Body of pancreas (tissue), 4 donors: Measurements from ENCODE around the gene LCLAT1.

ENCODE experiments used
- CTCF ChIP-seq, 7 experiments: fragments of 450-650 bp in 4 of 7; fragments of 200-600 bp in 3 of 7; sonication (generic) in 3 of 7; IDR thresholded peaks; one replicate each; pipeline ENCODE4 v1.5.1; 2016 to 2019; ENCODE audit warnings: antibody characterized with exemption in 7 of 7
- POLR2A ChIP-seq, 3 donors: fragments of 450-650 bp; IDR thresholded peaks; one replicate each; pipeline ENCODE4 v1.6.1; 2016; ENCODE audit warnings: antibody characterized with exemption in 3 of 3, mild to moderate bottlenecking in 2 of 3

GRCh38 chr2:30457296-30457695, 10.2 kb downstream of the LCLAT1 start:
- TF ChIP-seq POLR2A (IDR thresholded peaks at IDR 0.05) = no peak
- no peak for TF ChIP-seq CTCF (IDR thresholded peaks at IDR 0.05)
